DND-41 (cell line): ENCODE data around the gene RALBP1.
A peak's percentile ranks its signal among the peaks of the same experiment; 100 is the strongest.

Source experiments
- ATAC-seq: fragments of 200-7000 bp; cut with Tn5 transposase; 3 replicates; pipeline ENCODE4 v1.9.1; 2021; ENCODE audit warnings: low read depth; ENCODE audit not compliant: insufficient read depth
- DNase-seq: peaks from one replicate; pipeline ENCODE4 v3.0.0-alpha.2; 2020
- H2AFZ ChIP-seq: 2 replicates; pipeline ENCODE4 v1.6.0; 2012; ENCODE audit warnings: low read depth, low read length
- H3K27ac ChIP-seq: 2 replicates; pipeline ENCODE4 v1.5.1; 2012; ENCODE audit warnings: low read length, inconsistent platforms
- H3K27me3 ChIP-seq: fragments of 200-600 bp; sonication (generic); 2 replicates; pipeline ENCODE4 v1.6.0; 2012; ENCODE audit warnings: low read length, mild to moderate bottlenecking, inconsistent platforms; ENCODE audit not compliant: insufficient read depth, poor library complexity
- H3K36me3 ChIP-seq: 2 replicates; pipeline ENCODE4 v1.5.1; 2012; ENCODE audit warnings: low read length, inconsistent platforms; ENCODE audit not compliant: insufficient read depth
- H3K4me1 ChIP-seq: 2 replicates; pipeline ENCODE4 v1.5.1; 2012; ENCODE audit warnings: mild to moderate bottlenecking, low read length; ENCODE audit not compliant: insufficient read depth
- H3K4me2 ChIP-seq: 2 replicates; pipeline ENCODE4 v1.6.0; 2012; ENCODE audit warnings: mild to moderate bottlenecking, moderate library complexity, low read length, inconsistent platforms; ENCODE audit not compliant: insufficient read depth
- H3K4me3 ChIP-seq, 2 experiments: fragments of 200-600 bp in 1 of 2; shearing (Covaris generic) in 1 of 2; 2 replicates each; pipeline ENCODE4 v1.5.1; 2012 to 2016; ENCODE audit warnings: inconsistent platforms in 2 of 2, low read length in 2 of 2, mild to moderate bottlenecking in 2 of 2, low read depth in 1 of 2, moderate library complexity in 1 of 2
- H3K79me2 ChIP-seq: 2 replicates; pipeline ENCODE4 v1.6.0; 2012; ENCODE audit warnings: low read length, inconsistent platforms; ENCODE audit not compliant: insufficient read depth
- H3K9ac ChIP-seq: 2 replicates; pipeline ENCODE4 v1.6.0; 2012; ENCODE audit warnings: low read depth, mild to moderate bottlenecking, inconsistent platforms, low read length, moderate library complexity
- H3K9me3 ChIP-seq: 2 replicates; pipeline ENCODE4 v1.5.1; 2012; ENCODE audit warnings: low read length, moderate library complexity, mild to moderate bottlenecking, inconsistent platforms; ENCODE audit not compliant: insufficient read depth, severe bottlenecking
- H4K20me1 ChIP-seq: 2 replicates; pipeline ENCODE4 v1.6.0; 2012; ENCODE audit warnings: low read length; ENCODE audit not compliant: insufficient read depth
- EZH2 ChIP-seq: IDR thresholded peaks from 3 replicates; pipeline ENCODE4 v1.6.1; 2012; ENCODE audit warnings: borderline replicate concordance, low read depth, mild to moderate bottlenecking, moderate library complexity, low read length, inconsistent platforms; ENCODE audit not compliant: severe bottlenecking
- TF ChIP-seq, protein P1 (sequence below): IDR thresholded peaks from 2 replicates; pipeline ENCODE4 v1.5.1; 2012; ENCODE audit warnings: borderline replicate concordance, low read length, moderate library complexity, mild to moderate bottlenecking; ENCODE audit not compliant: poor library complexity, severe bottlenecking; ENCODE audit errors: extremely low read depth

The RALBP1 gene

DNA sequence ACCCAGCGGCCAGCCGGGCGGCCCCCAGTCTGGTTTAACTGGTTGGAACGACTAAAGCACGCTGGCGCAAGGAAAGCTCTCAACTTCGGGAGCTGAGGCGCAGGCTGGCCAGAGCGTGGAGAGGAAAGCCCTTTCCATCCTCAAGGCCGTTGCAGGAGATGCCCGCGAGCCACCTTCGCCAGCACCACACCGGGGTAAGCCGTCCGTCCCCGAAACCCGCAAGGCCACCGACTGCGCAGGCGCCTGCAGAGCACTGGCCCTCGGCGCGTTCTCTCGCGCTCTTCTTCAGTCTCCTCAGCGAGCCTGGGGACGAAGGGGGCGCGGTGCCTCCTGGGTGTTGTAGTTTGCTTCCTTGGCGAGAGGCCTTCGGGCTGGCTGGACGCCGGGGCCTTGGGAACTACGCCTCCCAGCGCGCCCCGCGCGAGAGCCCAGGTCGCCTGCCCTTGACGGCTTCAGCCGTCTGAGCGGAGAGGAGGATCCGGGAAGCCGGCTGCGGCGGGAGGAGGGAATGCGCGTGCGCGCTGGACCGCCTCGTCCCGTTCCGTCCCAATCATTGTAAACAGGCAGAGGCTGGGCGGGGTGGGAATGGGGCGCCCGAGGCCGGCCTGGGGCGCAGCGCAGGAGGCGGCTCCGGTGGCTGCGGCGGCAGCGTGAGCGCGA, at the start of gene RALBP1:
Gene RALBP1 (plus strand): TSS at position 531 of the 660 bp plus-strand sequence. CDS start 37,533 bp downstream, outside the sequence.
- peaks cover 17% of the 10 kb centered on the region for H3K36me3 ChIP-seq
- peaks cover 48% of the 10 kb centered on the region for H3K79me2 ChIP-seq
- H3K9ac ChIP-seq, result peak within 1 kb of the TSS; percentile 82
- H3K27me3 ChIP-seq, result no peaks in the 10 kb centered on the region
- TF ChIP-seq, protein P1, sequence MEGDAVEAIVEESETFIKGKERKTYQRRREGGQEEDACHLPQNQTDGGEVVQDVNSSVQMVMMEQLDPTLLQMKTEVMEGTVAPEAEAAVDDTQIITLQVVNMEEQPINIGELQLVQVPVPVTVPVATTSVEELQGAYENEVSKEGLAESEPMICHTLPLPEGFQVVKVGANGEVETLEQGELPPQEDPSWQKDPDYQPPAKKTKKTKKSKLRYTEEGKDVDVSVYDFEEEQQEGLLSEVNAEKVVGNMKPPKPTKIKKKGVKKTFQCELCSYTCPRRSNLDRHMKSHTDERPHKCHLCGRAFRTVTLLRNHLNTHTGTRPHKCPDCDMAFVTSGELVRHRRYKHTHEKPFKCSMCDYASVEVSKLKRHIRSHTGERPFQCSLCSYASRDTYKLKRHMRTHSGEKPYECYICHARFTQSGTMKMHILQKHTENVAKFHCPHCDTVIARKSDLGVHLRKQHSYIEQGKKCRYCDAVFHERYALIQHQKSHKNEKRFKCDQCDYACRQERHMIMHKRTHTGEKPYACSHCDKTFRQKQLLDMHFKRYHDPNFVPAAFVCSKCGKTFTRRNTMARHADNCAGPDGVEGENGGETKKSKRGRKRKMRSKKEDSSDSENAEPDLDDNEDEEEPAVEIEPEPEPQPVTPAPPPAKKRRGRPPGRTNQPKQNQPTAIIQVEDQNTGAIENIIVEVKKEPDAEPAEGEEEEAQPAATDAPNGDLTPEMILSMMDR, result peak; percentile 22
- TF ChIP-seq EZH2, result no peak
- H3K4me1 ChIP-seq, result peaks cover 21% of the 10 kb centered on the region
- ATAC-seq (peak; percentile 96), DNase-seq (peak; percentile 99)
- H2AFZ ChIP-seq, result peak within 1 kb of the TSS; percentile 95
- H3K9me3 ChIP-seq, result no peaks in the 10 kb centered on the region
- H3K4me2 ChIP-seq, result peak within 1 kb of the TSS; percentile 94
- peaks cover 9% of the 10 kb centered on the region; the same call in 1 of the 2 replicates for H4K20me1 ChIP-seq
- peak within 1 kb of the TSS; percentile 88 for H3K27ac ChIP-seq
- peak within 1 kb of the TSS; percentile 73 for H3K4me3 ChIP-seq

DNA sequence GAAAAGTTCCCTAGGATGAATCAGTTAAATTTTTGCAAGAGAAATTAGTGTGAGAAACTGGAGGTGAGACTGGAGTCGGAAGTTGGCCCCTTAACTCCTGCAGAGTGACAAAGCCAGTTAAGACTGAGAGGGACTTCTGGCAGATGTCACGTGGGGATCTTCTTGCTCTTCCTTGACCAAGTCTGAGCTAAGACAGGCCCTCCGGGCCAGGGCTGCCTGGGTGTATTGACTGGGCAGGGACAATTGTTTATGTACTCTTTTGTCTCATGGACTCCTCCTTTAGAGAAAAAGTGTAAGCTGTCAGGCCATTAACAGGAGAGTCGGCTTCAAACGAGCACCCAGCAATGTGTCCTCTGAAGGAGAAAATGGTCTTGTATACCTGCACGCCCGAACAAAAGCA, 48.6 kb upstream of the RALBP1 start:
- Histone ChIP-seq H3K36me3 (no peaks in the 10 kb centered on the region), H4K20me1 (no peaks in the 10 kb centered on the region), H3K4me2 (no peak overlapping the region), H3K4me3 (no peak overlapping the region), H3K4me1 (no peaks in the 10 kb centered on the region), H3K9ac (no peak overlapping the region), H3K79me2 (no peaks in the 10 kb centered on the region), H3K27me3 (no peaks in the 10 kb centered on the region), H3K9me3 (peaks cover 6% of the 10 kb centered on the region), H3K27ac (no peak overlapping the region), H2AFZ (no peak overlapping the region; the same call in 1 of the 2 replicates)
- no peak for ATAC-seq
- TF ChIP-seq, protein P1, result no peak
- no peak for TF ChIP-seq EZH2
- no peak for DNase-seq

DNA sequence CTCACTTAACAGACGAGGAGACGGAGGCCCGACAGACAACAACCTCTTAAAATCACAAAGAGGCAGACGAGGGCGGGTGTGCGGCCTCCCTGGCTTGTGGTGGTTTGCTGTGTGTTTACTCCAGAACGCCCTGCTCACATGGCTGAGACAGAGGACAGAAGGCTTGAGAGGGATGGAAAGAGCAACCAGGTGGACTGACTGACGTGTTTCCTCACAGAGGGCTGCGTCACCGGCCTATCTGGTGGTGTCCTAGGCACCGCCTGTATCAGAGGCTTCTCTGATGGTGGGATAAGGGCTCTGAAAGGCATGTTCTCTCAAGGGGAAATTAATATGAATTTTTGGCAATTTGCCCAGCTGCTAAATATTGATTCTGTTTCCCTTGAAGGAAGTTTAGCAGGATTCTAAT, 47.0 kb upstream of the RALBP1 start:
- no peak overlapping the region for H3K4me2 ChIP-seq
- no peak overlapping the region for H2AFZ ChIP-seq
- H3K27me3 ChIP-seq, result no peaks in the 10 kb centered on the region
- no peaks in the 10 kb centered on the region for H3K79me2 ChIP-seq
- no peak overlapping the region for H3K4me3 ChIP-seq
- TF ChIP-seq EZH2, result no peak
- TF ChIP-seq, protein P1, result no peak
- H4K20me1 ChIP-seq, result no peaks in the 10 kb centered on the region
- no peaks in the 10 kb centered on the region for H3K4me1 ChIP-seq
- no peak for DNase-seq
- no peaks in the 10 kb centered on the region for H3K36me3 ChIP-seq
- peaks cover 6% of the 10 kb centered on the region for H3K9me3 ChIP-seq
- H3K27ac ChIP-seq, result no peak overlapping the region
- ATAC-seq, result no peak
- H3K9ac ChIP-seq, result no peak overlapping the region
